IPS-NIHi7 (cell line): ENCODE measurements around the gene WNT3A.

ENCODE experiments used
- DNase-seq: peaks from one replicate; pipeline ENCODE4 v3.0.0; 2012; ENCODE audit warnings: mixed read lengths; ENCODE audit errors: extremely low spot score

WNT3A gene

DNA sequence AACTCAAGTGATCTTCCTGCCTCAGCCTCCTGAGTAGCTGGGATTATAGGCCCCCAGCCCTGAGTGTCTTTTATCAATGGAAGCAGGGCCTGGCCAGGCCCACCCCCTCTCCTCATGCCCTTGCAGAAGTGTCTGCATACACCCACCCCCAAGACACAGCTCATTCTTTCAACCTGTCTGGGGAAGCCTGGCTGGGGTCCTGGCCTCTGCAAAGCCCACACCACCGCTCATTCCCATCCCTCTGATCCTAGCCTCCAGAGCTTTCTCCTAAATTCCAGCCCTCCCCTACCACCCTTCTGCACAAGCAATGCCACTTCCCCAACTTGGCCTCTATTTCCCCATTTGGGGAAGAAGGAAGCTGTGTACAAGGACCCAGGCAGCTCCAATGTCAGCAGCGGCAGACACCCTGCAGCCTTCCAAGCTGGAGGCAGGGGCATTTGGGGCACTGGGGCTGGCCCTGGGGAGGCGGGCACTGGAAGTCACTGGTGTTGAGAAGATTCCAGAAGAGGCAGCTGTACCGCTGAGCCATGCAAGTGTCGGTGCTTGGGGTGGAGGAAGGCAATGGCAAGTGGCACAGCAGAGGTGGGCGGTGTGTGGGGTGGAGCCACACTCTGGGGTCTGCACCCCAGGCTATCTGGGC lies 42.0 kb downstream of the WNT3A start:
- no peak for DNase-seq

GRCh38 chr1:228050571-228051231 lies 43.9 kb downstream of the WNT3A start:
- DNase-seq, result no peak

GRCh38 chr1:228058172-228058948 lies 51.6 kb downstream of the WNT3A start:
- DNase-seq, result no peak

DNA sequence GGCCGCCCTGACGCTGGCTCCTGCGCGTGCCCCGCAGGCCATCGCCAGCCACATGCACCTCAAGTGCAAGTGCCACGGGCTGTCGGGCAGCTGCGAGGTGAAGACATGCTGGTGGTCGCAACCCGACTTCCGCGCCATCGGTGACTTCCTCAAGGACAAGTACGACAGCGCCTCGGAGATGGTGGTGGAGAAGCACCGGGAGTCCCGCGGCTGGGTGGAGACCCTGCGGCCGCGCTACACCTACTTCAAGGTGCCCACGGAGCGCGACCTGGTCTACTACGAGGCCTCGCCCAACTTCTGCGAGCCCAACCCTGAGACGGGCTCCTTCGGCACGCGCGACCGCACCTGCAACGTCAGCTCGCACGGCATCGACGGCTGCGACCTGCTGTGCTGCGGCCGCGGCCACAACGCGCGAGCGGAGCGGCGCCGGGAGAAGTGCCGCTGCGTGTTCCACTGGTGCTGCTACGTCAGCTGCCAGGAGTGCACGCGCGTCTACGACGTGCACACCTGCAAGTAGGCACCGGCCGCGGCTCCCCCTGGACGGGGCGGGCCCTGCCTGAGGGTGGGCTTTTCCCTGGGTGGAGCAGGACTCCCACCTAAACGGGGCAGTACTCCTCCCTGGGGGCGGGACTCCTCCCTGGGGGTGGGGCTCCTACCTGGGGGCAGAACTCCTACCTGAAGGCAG lies 52.3 kb downstream of the WNT3A start:
- no peak for DNase-seq

- DNase-seq, result peak; percentile 94
Observed at GRCh38 chr1:228059634-228060457, 53.0 kb downstream of the WNT3A start.

GRCh38 chr1:228060458-228061190 lies 53.8 kb downstream of the WNT3A start:
- DNase-seq, result peak; percentile 56

GRCh38 chr1:228061411-228062084 lies 54.8 kb downstream of the WNT3A start:
- no peak for DNase-seq

DNA sequence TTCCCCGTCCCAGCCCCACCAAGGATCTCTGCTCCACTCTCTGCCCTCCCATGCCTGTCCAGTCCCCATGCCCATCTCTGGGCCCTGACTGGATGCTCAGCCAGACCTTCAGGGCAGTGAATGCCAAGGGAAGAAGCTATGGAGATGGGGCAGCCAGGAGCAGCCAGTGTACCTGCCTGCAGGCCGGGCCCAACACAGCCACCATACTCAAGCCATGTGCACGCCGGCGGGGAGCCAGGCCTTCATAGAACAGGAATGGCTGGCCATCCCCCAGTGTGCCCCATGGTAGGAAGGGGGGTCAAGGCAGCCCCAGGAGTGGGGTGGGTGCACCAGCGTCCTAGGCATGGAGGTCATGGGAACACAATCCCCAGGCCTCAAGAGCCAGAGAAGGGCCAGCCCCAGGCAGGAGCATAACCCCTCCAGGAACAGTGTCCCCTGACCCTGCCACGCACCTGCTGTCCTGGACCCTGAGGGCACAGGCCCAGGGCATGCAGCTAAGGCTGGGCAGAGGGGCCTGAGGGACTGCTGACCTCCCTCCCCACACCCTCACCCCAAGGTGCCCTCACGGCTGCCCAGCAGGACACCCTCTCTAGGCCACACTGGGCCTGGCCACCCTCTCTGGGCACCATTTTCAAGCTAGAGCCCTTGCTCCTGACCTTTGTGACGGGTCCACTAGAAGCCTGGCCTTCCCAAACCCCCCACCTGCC lies 55.4 kb downstream of the WNT3A start:
- no peak for DNase-seq

GRCh38 chr1:228062812-228063211 lies 56.0 kb downstream of the WNT3A start:
- no peak for DNase-seq

GRCh38 chr1:228063251-228064191 lies 56.7 kb downstream of the WNT3A start:
- no peak for DNase-seq

DNA sequence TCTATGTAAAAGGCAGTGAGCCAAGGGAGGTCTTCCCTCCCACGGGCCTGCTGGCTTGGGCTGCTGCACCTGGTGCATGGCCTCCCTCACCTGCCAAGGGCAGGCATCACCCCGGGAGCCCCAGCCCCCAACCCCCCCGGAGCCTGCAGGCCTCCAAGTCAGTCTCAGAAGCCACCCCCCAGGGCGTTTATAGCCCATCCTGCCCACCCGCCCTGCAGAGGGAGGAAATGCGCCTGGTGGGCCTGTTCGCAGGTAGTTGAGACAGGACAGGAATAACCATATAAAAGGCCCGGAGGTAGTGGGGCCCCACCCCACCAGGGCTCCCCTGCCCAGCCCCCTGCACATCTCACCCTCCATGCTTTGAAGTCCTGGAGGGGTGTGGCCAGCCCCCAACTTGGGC lies 57.5 kb downstream of the WNT3A start:
- peak; percentile 26 for DNase-seq

DNA sequence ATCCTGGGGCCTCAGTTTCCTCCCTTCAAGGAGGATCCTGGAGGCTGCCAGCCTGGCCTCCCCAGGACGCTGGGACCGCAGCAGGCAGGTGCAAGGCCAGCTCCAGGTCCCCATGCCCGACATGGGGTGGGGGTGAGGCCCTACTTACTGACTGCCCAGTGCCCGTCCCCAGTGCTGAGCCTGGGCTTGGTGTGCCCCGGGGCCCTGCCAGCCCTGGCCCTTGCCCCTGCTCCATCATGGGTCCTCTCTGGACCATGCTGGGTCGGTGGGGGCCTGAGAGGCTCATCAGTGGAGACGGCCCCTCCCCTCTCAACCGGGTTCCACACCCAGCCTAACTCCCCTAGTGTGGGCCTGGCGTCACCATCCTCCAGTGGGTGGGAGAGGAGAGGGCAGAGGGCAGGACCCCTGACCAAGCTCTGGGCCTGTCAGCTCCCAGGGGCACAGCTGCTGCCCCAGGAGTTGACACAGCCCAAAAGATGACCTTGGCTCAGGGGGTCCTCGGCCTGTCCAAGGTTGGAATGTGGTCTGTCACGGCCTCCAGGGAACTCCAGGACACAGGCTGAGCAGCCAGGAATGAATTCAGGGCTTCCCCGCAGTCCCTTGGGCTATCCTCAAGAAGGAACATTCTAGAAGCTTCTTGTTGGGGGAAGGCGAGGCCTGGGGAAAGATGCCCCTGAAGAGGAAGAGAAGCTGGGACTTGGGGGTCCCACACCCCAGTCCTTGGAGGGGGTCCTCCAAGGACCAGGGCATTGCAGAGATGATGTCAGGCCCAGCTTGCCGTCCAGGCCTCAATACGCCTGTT lies 58.1 kb downstream of the WNT3A start:
- DNase-seq, result no peak

DNA sequence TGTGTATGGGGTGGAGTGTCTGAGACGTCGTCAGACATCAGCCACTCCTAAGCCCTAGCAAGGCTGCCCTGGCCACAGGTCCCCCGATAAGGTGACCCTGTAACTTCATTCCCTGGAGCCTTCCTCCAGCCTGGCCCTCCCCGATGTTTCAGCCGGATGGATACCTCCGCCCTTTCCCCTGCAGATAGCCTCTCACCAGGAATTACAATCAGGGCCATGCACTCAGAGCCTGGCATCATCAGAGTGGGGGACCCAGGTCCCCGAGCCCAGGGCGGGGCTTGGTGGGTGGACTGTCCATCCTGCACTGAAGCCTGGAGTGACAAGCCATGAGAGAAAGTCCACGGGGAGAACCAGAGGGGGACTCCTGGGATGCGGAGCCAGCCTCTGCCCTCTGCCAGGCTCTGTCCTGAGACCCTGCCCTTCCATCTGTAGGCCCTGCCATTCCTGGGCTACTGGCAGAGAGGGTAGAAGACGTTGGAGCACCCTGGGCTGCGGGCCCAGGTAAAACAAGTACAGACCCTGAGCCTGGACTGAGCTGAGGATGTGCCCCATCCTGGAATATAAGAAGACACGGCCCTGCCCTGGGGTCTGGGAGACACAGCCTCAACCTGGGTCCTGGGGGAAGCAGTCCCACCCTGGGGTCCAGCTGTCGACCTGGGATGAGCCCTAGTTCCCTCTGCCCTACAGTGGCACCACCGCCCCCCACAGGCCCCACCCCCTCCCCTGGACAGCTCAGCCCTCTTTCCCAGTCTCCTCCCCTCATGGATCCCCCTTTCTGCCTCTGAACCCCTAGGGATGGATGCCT lies 58.9 kb downstream of the WNT3A start:
- DNase-seq, result no peak

- DNase-seq, result no peak
Observed at GRCh38 chr1:228066416-228066815, 59.6 kb downstream of the WNT3A start.

- no peak for DNase-seq
Observed at GRCh38 chr1:228066891-228067654, 60.3 kb downstream of the WNT3A start.

GRCh38 chr1:228068359-228068758 lies 61.6 kb downstream of the WNT3A start:
- DNase-seq, result no peak
